Neural cell (in vitro differentiated cells): Measurements from ENCODE around the gene KRTAP5-10. TPM values are rescaled to one million over a fixed set of nuclear protein-coding genes. Genes with fewer than 3 reads are reported as not detected.
"Not testable (repeated sequence)": the region's sequence is repeated elsewhere in the genome, so short reads cannot be mapped to it uniquely, and the experiment has no call there.

ENCODE experiments used
- H2AFZ ChIP-seq: fragments of 200-600, 300-800 bp; sonication (generic), shearing (Covaris generic); 2 replicates; pipeline ENCODE4 v1.6.0; 2014; ENCODE audit warnings: low read depth, mild to moderate bottlenecking, antibody characterized with exemption, low read length, moderate library complexity
- H3F3A ChIP-seq: fragments of 200-600 bp; shearing (Covaris generic); 2 replicates; pipeline ENCODE4 v1.6.1; 2016; ENCODE audit warnings: mild to moderate bottlenecking, moderate library complexity, mixed read lengths, antibody characterized with exemption, low read length; ENCODE audit not compliant: insufficient read depth, poor library complexity, severe bottlenecking
- H3K27ac ChIP-seq: fragments of 200-600, 300-800 bp; sonication (generic), shearing (Covaris generic); 2 replicates; pipeline ENCODE4 v1.5.1; 2014; ENCODE audit warnings: mild to moderate bottlenecking, low read length, moderate library complexity
- H3K27me3 ChIP-seq: fragments of 300-800, 200-600 bp; sonication (generic), shearing (Covaris generic); 2 replicates; pipeline ENCODE4 v1.6.0; 2014; ENCODE audit warnings: mild to moderate bottlenecking, low read depth, low read length, moderate library complexity; ENCODE audit not compliant: insufficient read depth
- H3K36me3 ChIP-seq: fragments of 300-800, 200-600 bp; sonication (generic), shearing (Covaris generic); 2 replicates; pipeline ENCODE4 v1.5.1; 2014; ENCODE audit warnings: mild to moderate bottlenecking, antibody characterized with exemption, low read length, moderate library complexity; ENCODE audit not compliant: insufficient read depth
- H3K4me2 ChIP-seq: fragments of 300-800, 200-600 bp; sonication (generic), shearing (Covaris generic); 2 replicates; pipeline ENCODE4 v1.6.0; 2014; ENCODE audit warnings: mild to moderate bottlenecking, low read length
- H3K4me3 ChIP-seq: fragments of 300-800, 200-600 bp; sonication (generic), shearing (Covaris generic); 2 replicates; pipeline ENCODE4 v1.5.1; 2014; ENCODE audit warnings: mild to moderate bottlenecking, low read length, moderate library complexity
- H3K79me2 ChIP-seq: fragments of 200-600 bp; shearing (Covaris generic); replicated peaks from 2 replicates; pipeline ENCODE4 v1.6.0; 2014; ENCODE audit warnings: mild to moderate bottlenecking, low read length, moderate library complexity; ENCODE audit not compliant: insufficient read depth
- H3K9ac ChIP-seq: fragments of 300-800, 200-600 bp; sonication (generic), shearing (Covaris generic); 2 replicates; pipeline ENCODE4 v1.6.1; 2016; ENCODE audit warnings: mild to moderate bottlenecking, low read length, mixed read lengths
- H3K9me2 ChIP-seq: fragments of 200-600 bp; shearing (Covaris generic); 2 replicates; pipeline ENCODE4 v1.6.1; 2016; ENCODE audit warnings: mild to moderate bottlenecking, low read length, mixed read lengths; ENCODE audit not compliant: insufficient read depth
- H3K9me3 ChIP-seq: fragments of 200-600, 300-800 bp; sonication (generic), shearing (Covaris generic); 2 replicates; pipeline ENCODE4 v1.6.1; 2016; ENCODE audit warnings: mild to moderate bottlenecking, mixed run types, low read length, moderate library complexity, mixed read lengths
- H4K20me1 ChIP-seq: fragments of 200-600 bp; shearing (Covaris generic); 2 replicates; pipeline ENCODE4 v1.6.1; 2016; ENCODE audit warnings: mild to moderate bottlenecking, mixed run types; ENCODE audit not compliant: insufficient read depth
- SMC3 ChIP-seq: fragments of 450-650 bp; conservative IDR thresholded peaks from 2 replicates; pipeline ENCODE4 v1.6.1; 2014; ENCODE audit warnings: antibody characterized with exemption, mild to moderate bottlenecking, moderate library complexity; ENCODE audit not compliant: poor library complexity
- polyA plus RNA-seq: library from polyadenylated mRNA; depleted of rRNA; stranded (reverse); fragments of >200 nt; gene quantifications from 2 replicates; pipeline ENCODE4 v1.2.3, GENCODE V29; 2014
- TF ChIP-seq, protein P1 (sequence below): fragments of 450-650 bp; IDR thresholded peaks from 2 replicates; pipeline ENCODE4 v1.5.1; 2014; ENCODE audit warnings: antibody characterized with exemption, mild to moderate bottlenecking, moderate library complexity; ENCODE audit not compliant: poor library complexity, severe bottlenecking

The KRTAP5-10 gene
- polyA plus RNA-seq, 1 donor from 2014 or later, result not detected

DNA sequence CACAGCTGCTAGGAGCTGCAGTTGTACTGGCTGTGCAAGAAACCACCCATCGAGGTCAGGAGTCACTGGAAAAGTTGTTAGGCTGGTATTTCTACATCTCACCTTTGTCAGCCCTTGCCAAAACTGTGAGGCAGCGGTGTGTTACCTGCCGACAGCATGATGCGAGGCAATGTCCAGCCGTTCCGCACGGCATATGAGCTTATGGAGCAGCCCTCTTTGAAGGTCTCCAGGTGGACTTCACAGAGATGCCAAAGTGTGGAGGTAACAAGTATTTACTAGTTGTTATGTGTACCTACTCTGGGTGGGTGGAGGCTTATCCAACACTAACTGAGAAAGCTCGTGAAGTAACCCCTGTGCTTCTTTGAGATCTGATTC, 24.2 kb downstream of the KRTAP5-10 start:
- H3K79me2 ChIP-seq, H2AFZ ChIP-seq, H3K4me2 ChIP-seq, H3K9me3 ChIP-seq, H3F3A ChIP-seq, H3K27me3 ChIP-seq, H3K27ac ChIP-seq, H3K36me3 ChIP-seq, H3K9ac ChIP-seq, H3K9me2 ChIP-seq, H3K4me3 ChIP-seq, H4K20me1 ChIP-seq: not testable (repeated sequence)

DNA sequence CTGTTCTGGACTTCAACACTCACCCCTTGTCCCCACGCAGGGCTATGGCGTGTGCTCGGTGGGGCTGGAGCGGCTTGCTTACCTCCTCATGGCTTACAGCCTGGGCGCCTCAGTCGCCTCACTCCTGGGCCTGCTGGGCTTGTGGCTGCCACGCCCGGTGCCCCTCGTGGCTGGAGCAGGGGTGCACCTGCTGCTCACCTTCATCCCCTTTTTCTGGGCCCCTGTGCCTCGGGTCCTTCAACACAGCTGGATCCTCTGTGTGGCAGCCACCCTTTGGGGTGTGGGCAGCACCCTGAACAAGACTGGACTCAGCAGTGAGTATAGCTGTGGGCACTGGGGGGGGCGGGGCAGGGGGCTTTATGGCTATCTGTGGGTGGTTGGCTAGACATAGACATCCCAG, 37.9 kb downstream of the KRTAP5-10 start:
- H2AFZ ChIP-seq, H3K27ac ChIP-seq, H3K4me2 ChIP-seq, H3K36me3 ChIP-seq, H3K9me2 ChIP-seq, H3K79me2 ChIP-seq, H3K9me3 ChIP-seq, H4K20me1 ChIP-seq, H3K4me3 ChIP-seq, H3K9ac ChIP-seq, H3F3A ChIP-seq: not testable (repeated sequence)
- peaks cover 13% of the 10 kb centered on the region for H3K27me3 ChIP-seq

DNA sequence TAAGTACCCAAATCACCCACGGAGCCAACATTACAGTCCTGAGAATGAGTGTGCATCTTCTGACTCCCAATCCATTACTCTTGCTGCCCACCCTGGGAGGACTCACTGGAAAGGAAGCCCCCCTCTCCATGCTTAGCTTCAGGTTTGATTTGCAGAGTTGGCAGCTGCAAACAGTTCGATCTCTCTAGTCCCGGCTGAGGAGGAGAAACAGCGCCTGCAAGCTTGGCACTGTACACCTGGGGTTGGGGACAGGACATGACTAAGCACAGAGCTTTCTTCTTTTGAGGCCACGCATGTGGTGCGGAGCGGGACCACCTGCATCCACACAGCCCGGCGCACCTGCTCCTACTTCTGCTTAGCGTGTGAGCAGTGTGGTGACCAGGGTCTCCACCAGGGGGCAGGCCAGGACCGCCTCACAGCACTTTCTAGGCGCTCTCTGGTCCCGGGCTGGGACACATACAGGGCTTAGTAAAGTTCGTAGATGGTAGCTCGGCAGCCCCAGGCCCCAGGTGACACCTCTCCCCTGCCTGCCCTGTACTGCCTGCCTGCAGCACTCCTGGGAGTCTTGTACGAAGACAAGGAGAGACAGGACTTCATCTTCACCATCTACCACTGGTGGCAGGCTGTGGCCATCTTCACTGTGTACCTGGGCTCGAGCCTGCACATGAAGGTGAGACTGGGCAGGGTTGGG, 39.6 kb downstream of the KRTAP5-10 start:
- not testable (repeated sequence) for H3K36me3 ChIP-seq, H3K4me3 ChIP-seq, H3K9me3 ChIP-seq, H3K9ac ChIP-seq, H4K20me1 ChIP-seq, H3K9me2 ChIP-seq, H3K27ac ChIP-seq, H2AFZ ChIP-seq, H3K79me2 ChIP-seq, H3K4me2 ChIP-seq, H3F3A ChIP-seq
- TF ChIP-seq SMC3, result peak; percentile 39
- TF ChIP-seq, protein P1, sequence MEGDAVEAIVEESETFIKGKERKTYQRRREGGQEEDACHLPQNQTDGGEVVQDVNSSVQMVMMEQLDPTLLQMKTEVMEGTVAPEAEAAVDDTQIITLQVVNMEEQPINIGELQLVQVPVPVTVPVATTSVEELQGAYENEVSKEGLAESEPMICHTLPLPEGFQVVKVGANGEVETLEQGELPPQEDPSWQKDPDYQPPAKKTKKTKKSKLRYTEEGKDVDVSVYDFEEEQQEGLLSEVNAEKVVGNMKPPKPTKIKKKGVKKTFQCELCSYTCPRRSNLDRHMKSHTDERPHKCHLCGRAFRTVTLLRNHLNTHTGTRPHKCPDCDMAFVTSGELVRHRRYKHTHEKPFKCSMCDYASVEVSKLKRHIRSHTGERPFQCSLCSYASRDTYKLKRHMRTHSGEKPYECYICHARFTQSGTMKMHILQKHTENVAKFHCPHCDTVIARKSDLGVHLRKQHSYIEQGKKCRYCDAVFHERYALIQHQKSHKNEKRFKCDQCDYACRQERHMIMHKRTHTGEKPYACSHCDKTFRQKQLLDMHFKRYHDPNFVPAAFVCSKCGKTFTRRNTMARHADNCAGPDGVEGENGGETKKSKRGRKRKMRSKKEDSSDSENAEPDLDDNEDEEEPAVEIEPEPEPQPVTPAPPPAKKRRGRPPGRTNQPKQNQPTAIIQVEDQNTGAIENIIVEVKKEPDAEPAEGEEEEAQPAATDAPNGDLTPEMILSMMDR, result peak; percentile 54
- H3K27me3 ChIP-seq, result peaks cover 13% of the 10 kb centered on the region

DNA sequence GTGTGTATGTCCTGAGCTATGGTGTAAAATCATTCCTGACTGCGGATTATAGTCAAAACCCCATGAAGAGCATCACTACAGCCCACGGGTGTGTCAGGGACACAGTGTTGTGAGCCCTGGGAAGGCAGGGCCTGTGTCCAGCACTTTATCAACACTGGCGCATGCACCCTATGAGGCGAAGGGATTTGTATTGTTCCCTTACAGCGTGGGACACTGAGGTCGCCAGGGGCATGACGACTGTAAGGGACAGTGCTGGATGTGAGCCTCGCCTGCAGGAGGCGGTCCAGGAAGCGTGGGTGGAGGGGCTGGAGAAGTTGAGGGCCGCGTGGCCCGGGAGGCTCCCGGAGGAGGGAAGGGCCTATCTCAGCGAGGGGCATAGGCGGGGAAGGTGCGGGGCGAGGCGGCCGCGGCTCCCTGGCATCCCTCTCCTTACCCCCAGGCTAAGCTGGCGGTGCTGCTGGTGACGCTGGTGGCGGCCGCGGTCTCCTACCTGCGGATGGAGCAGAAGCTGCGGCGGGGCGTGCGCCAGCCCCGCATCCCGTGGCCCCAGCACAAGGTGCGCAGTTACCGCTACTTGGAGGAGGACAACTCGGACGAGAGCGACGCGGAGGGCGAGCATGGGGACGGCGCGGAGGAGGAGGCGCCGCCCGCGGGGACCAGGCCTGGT, 41.6 kb downstream of the KRTAP5-10 start:
- not testable (repeated sequence) for H2AFZ ChIP-seq, H3K27ac ChIP-seq, H3K9me2 ChIP-seq, H3K9ac ChIP-seq, H3K9me3 ChIP-seq, H4K20me1 ChIP-seq, H3K79me2 ChIP-seq, H3F3A ChIP-seq, H3K36me3 ChIP-seq, H3K4me2 ChIP-seq
- H3K27me3 ChIP-seq, result peaks cover 13% of the 10 kb centered on the region
- H3K4me3 ChIP-seq, result peak overlapping the region; percentile 43

DNA sequence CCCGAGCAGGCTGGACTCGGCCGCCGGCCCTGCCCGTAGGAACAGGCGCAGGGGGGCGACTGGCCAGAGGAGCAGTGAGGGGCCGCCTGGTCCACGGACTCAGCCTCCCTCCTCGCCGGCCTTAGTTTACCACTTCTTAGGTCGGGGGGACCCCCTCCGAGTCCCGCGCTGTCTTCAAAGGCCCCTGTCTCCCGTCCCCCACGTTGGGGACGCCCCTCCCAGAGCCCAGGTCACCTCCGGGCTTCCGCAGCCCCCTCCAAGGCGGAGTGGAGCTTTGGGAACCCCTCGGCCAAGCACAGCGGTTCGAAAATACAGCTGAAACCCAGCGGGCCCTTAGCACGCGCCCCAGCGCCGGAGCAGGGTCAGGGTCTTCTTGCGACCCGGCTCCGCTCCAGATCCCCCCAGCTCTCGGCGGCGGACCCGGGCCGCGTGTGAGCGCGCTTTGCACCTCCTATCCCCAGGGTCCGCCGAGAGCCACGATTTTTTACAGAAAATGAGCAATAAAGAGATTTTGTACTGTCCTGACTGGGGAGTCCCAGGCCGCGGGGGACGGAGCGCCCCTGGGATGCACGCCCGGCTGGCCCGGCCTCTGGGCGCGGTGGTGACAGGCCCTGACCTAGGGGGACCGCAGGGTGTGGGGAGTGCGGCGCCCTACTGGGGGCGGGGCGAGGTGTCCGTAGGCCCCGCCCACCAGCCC, 42.3 kb downstream of the KRTAP5-10 start:
- not testable (repeated sequence) for H2AFZ ChIP-seq, H3K9me2 ChIP-seq, H3K27ac ChIP-seq, H3K36me3 ChIP-seq, H3K4me2 ChIP-seq, H4K20me1 ChIP-seq, H3K79me2 ChIP-seq, H3K9ac ChIP-seq, H3F3A ChIP-seq, H3K9me3 ChIP-seq
- Histone ChIP-seq H3K27me3 (peaks cover 13% of the 10 kb centered on the region), H3K4me3 (peak overlapping the region; percentile 43)

DNA sequence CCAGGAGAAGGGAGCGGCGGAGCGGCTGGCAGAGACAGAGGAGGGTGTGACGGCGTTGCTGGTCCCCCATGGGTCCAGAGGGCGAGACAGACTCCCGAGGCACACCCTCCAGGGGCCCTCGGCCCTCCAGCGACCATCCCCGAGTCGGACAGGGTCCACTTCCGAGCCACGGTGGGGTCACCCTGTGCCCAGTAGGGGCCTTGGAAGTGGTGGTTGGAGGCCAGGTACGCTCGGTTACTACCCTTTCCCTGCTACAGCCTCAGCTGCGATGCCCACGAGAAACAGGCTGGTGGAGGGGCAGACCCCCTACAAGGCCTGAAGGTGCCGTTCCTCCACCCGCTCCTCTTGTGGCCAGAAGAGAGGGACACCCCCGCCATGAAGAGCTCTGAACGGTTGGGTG, 42.9 kb downstream of the KRTAP5-10 start:
- H3K9me3 ChIP-seq, H3K9me2 ChIP-seq, H3K79me2 ChIP-seq, H2AFZ ChIP-seq, H3K4me3 ChIP-seq, H3K27ac ChIP-seq, H4K20me1 ChIP-seq, H3K9ac ChIP-seq, H3K4me2 ChIP-seq, H3K36me3 ChIP-seq, H3F3A ChIP-seq: not testable (repeated sequence)
- peaks cover 13% of the 10 kb centered on the region for H3K27me3 ChIP-seq
